SK-N-SH (cell line): Measurements from ENCODE around the gene CCDC188. TPM values are rescaled to one million over a fixed set of nuclear protein-coding genes. Genes with fewer than 3 reads are reported as not detected.

Source experiments
- CTCF ChIA-PET: fragments of 300-600, 350-600 bp; formaldehyde crosslinking; extraction: SDS; loops from one replicate; lab custom pipeline; 2021; lab: Yijun Ruan, JAX
- POLR2A ChIA-PET: fragments of 350-600 bp; sonication (Branson Sonifier 250); formaldehyde crosslinking; extraction: SDS; loops from one replicate; lab custom pipeline; 2020; ENCODE audit warnings: antibody characterized with exemption, inconsistent platforms; lab: Yijun Ruan, JAX
- DNase-seq: peaks from one replicate; pipeline ENCODE4 v3.0.0; 2012
- H2AFZ ChIP-seq: fragments of 200-600 bp; sonication (generic); 2 replicates; pipeline ENCODE4 v1.8.1; 2016; ENCODE audit warnings: antibody characterized with exemption, mild to moderate bottlenecking, low read depth
- H3F3A ChIP-seq: fragments of 200-600 bp; sonication (generic); replicated peaks from 2 replicates; pipeline ENCODE3; 2016; ENCODE audit warnings: antibody characterized with exemption, mild to moderate bottlenecking; ENCODE audit not compliant: insufficient read depth
- H3K27ac ChIP-seq, 2 experiments: fragments of 200-500 bp in 1 of 2; fragments of 200-600 bp in 1 of 2; sonication (Bioruptor generic) in 1 of 2; sonication (generic), shearing (Covaris generic) in 1 of 2; 2 replicates each; pipeline versions ENCODE4 v1.5.1 to v1.6.1; 2014 to 2016; ENCODE audit warnings: low read depth in 2 of 2, inconsistent platforms in 1 of 2, low read length in 1 of 2, mild to moderate bottlenecking in 1 of 2, mixed read lengths in 1 of 2
- H3K27me3 ChIP-seq: fragments of 200-600 bp; sonication (generic), shearing (Covaris generic); 2 replicates; pipeline ENCODE4 v1.6.1; 2016; ENCODE audit warnings: mixed run types; ENCODE audit not compliant: insufficient read depth
- H3K36me3 ChIP-seq, 2 experiments: fragments of 200-500 bp in 1 of 2; fragments of 200-600 bp in 1 of 2; sonication (Bioruptor generic) in 1 of 2; sonication (generic) in 1 of 2; replicated peaks in 1 of 2; 2 replicates each; pipeline versions ENCODE3 to v1.5.1; 2014 to 2016; ENCODE audit warnings: low read length in 1 of 2, mild to moderate bottlenecking in 1 of 2; ENCODE audit not compliant: insufficient read depth in 2 of 2, control insufficient read depth in 1 of 2
- H3K4me1 ChIP-seq, 2 experiments: fragments of 200-500 bp in 1 of 2; fragments of 200-600 bp in 1 of 2; sonication (Bioruptor generic) in 1 of 2; sonication (generic), shearing (Covaris generic) in 1 of 2; 2 replicates each; pipeline versions ENCODE4 v1.5.1 to v1.6.1; 2014 to 2016; ENCODE audit warnings: low read depth in 1 of 2, low read length in 1 of 2, mixed run types in 1 of 2; ENCODE audit not compliant: insufficient read depth in 2 of 2, control insufficient read depth in 1 of 2
- H3K4me2 ChIP-seq: fragments of 200-600 bp; sonication (generic), shearing (Covaris generic); 2 replicates; pipeline ENCODE4 v1.6.1; 2017; ENCODE audit warnings: mixed run types
- H3K4me3 ChIP-seq, 2 experiments: fragments of 200-500 bp in 1 of 2; fragments of 200-600 bp in 1 of 2; sonication (Bioruptor generic) in 1 of 2; sonication (generic), shearing (Covaris generic) in 1 of 2; 2 replicates each; pipeline versions ENCODE4 v1.5.1 to v1.8.1; 2014 to 2016; ENCODE audit warnings: low read depth in 2 of 2, inconsistent platforms in 1 of 2, low read length in 1 of 2, mild to moderate bottlenecking in 1 of 2, mixed read lengths in 1 of 2, moderate library complexity in 1 of 2
- H3K79me2 ChIP-seq: fragments of 200-600 bp; sonication (generic); 2 replicates; pipeline ENCODE4 v1.8.1; 2017; ENCODE audit warnings: mild to moderate bottlenecking; ENCODE audit not compliant: insufficient read depth
- H3K9ac ChIP-seq: fragments of 200-600 bp; sonication (generic); 2 replicates; pipeline ENCODE4 v1.6.1; 2017; ENCODE audit warnings: mixed run types
- H3K9me2 ChIP-seq: fragments of 200-600 bp; sonication (generic); 2 replicates; pipeline ENCODE4 v1.6.1; 2017; ENCODE audit warnings: mixed run types
- H3K9me3 ChIP-seq: fragments of 200-600 bp; sonication (generic); 2 replicates; pipeline ENCODE4 v1.6.1; 2017; ENCODE audit warnings: mixed run types, mild to moderate bottlenecking, moderate library complexity
- H4K20me1 ChIP-seq: fragments of 200-600 bp; sonication (generic); 2 replicates; pipeline ENCODE4 v1.6.1; 2017; ENCODE audit warnings: mild to moderate bottlenecking, mixed run types; ENCODE audit not compliant: insufficient read depth
- CHD2 ChIP-seq: fragments of 150-350 bp; IDR thresholded peaks from 2 replicates; pipeline ENCODE4 v1.6.1; 2018; ENCODE audit warnings: low read length; ENCODE audit not compliant: partially characterized antibody
- CTCF ChIP-seq: fragments of 200-600 bp; sonication (generic); IDR thresholded peaks from 2 replicates; pipeline ENCODE4 v1.6.1; 2017; ENCODE audit warnings: antibody characterized with exemption, mild to moderate bottlenecking, moderate library complexity
- EZH2phosphoT487 ChIP-seq: fragments of 200-600 bp; sonication (generic); IDR thresholded peaks from 2 replicates; pipeline ENCODE4 v1.6.1; 2017; ENCODE audit warnings: low read depth, mixed run types, mild to moderate bottlenecking, antibody characterized with exemption, moderate library complexity, borderline replicate concordance
- FOXJ3 ChIP-seq: sonication (generic); formaldehyde crosslinking; IDR thresholded peaks from 2 replicates; pipeline ENCODE4 v1.5.1; 2020; ENCODE audit warnings: mild to moderate bottlenecking, missing genetic modification reagents
- FOXM1 ChIP-seq: IDR thresholded peaks from 2 replicates; pipeline ENCODE4 v1.4.0; 2012; ENCODE audit warnings: low read depth, mild to moderate bottlenecking
- GABPA ChIP-seq: IDR thresholded peaks from 2 replicates; pipeline ENCODE4 v1.4.0; 2012; ENCODE audit warnings: low read depth, mild to moderate bottlenecking
- GATA2 ChIP-seq: sonication (generic); formaldehyde crosslinking; IDR thresholded peaks from 2 replicates; pipeline ENCODE4 v1.5.0; 2020; ENCODE audit warnings: mild to moderate bottlenecking, missing genetic modification reagents
- IRF3 ChIP-seq: fragments of 150-350 bp; IDR thresholded peaks from 2 replicates; pipeline ENCODE4 v1.6.1; 2016; ENCODE audit warnings: mild to moderate bottlenecking, low read depth, low read length
- JUND ChIP-seq: IDR thresholded peaks from 2 replicates; pipeline ENCODE4 v1.4.0; 2012
- MXI1 ChIP-seq: IDR thresholded peaks from 2 replicates; pipeline ENCODE4 v1.6.1; 2012; ENCODE audit warnings: mild to moderate bottlenecking, low read depth, low read length, improper control_type of control experiment
- NFIC ChIP-seq: IDR thresholded peaks from 2 replicates; pipeline ENCODE4 v1.4.0; 2012; ENCODE audit warnings: borderline replicate concordance
- PBX3 ChIP-seq: IDR thresholded peaks from 2 replicates; pipeline ENCODE4; 2012
- POLR2AphosphoS5 ChIP-seq: IDR thresholded peaks from 2 replicates; pipeline ENCODE4 v1.6.1; 2012; ENCODE audit warnings: low read depth, low read length
- RXRA ChIP-seq: IDR thresholded peaks from 2 replicates; pipeline ENCODE4 v1.4.0; 2012; ENCODE audit warnings: low read depth, mild to moderate bottlenecking, borderline replicate concordance
- TCF12 ChIP-seq: IDR thresholded peaks from 2 replicates; pipeline ENCODE4 v1.4.0; 2012
- TEAD4 ChIP-seq: IDR thresholded peaks from 2 replicates; pipeline ENCODE4 v1.4.0; 2012; ENCODE audit warnings: mild to moderate bottlenecking, borderline replicate concordance; ENCODE audit not compliant: insufficient read depth
- USF1 ChIP-seq: IDR thresholded peaks from 2 replicates; pipeline ENCODE4 v1.4.0; 2012; ENCODE audit warnings: low read depth, borderline replicate concordance
- USF2 ChIP-seq: fragments of 150-350 bp; IDR thresholded peaks from 2 replicates; pipeline ENCODE4 v1.6.1; 2017; ENCODE audit warnings: antibody characterized with exemption, low read length, low read depth, borderline replicate concordance
- YY1 ChIP-seq: IDR thresholded peaks from 2 replicates; pipeline ENCODE4 v1.4.0; 2012; ENCODE audit warnings: low read depth, mild to moderate bottlenecking
- ZBTB33 ChIP-seq: IDR thresholded peaks from 2 replicates; pipeline ENCODE4 v1.4.0; 2012; ENCODE audit warnings: low read depth, borderline replicate concordance
- WGBS: methylation state at CpG from one replicate; pipeline ENCODE4 v1.1.6; 2017; ENCODE audit warnings: low lambda C conversion rate; 5-methylcytosine and 5-hydroxymethylcytosine counted together
- polyA plus RNA-seq, 3 experiments: library from polyadenylated mRNA; depleted of rRNA; stranded (reverse); fragments of >200 nt; gene quantifications; 2 replicates each; pipeline ENCODE4 v1.2.3, GENCODE V29; 2012

Gene CCDC188
- polyA plus RNA-seq, 1 of the 3 experiments (the other 2 are of a cell fraction): 21.1 TPM

GRCh38 chr22:20106205-20106848 is 44.5 kb downstream of the CCDC188 start:
- H3K9me3 ChIP-seq: no peaks in the 10 kb centered on the region
- peaks cover 39% of the 10 kb centered on the region for H3K79me2 ChIP-seq
- no peak for DNase-seq
- no peak overlapping the region for H3K4me2 ChIP-seq
- TF ChIP-seq EZH2phosphoT487: no peak
- TF ChIP-seq TEAD4: no peak
- no peak for TF ChIP-seq USF1
- no peak for TF ChIP-seq IRF3
- no peak for TF ChIP-seq TCF12
- TF ChIP-seq MXI1: no peak
- no peak for TF ChIP-seq JUND
- TF ChIP-seq FOXJ3 (CRISPR knock-in tag): no peak
- TF ChIP-seq RXRA: no peak
- TF ChIP-seq CTCF: no peak
- no peak for TF ChIP-seq PBX3
- no peak for TF ChIP-seq NFIC
- no peak for TF ChIP-seq YY1
- no peak for TF ChIP-seq ZBTB33
- no peak for TF ChIP-seq POLR2AphosphoS5
- TF ChIP-seq USF2: no peak
- no peak for TF ChIP-seq FOXM1
- no peak for TF ChIP-seq CHD2
- TF ChIP-seq GABPA: no peak
- TF ChIP-seq GATA2 (CRISPR knock-in tag): no peak
- ChIA-PET POLR2A (no interaction called here), CTCF (interaction anchor here (0.6 to 1.3 kb wide), 2 partner anchors 12 to 23 kb away, joined by 3 to 7 read pairs; no protein-coding TSS in a partner anchor)
- peaks cover 33 to 91% of the 10 kb centered on the region in 2 experiments for H3K36me3 ChIP-seq
- H3K4me1 ChIP-seq: no peaks in the 10 kb centered on the region; a peak in 1 of 4 replicates
- no peak overlapping the region for H3K9ac ChIP-seq
- H4K20me1 ChIP-seq: peaks cover 26% of the 10 kb centered on the region; the same call in 1 of the 2 replicates
- WGBS: 88% methylated on average over 12 of the region's 20 CpGs
- H3K4me3 ChIP-seq: no peak overlapping the region
- no peaks in the 10 kb centered on the region for H3K27me3 ChIP-seq
- no peak overlapping the region; a peak in 1 of 4 replicates for H3K27ac ChIP-seq
- H3K9me2 ChIP-seq: no peaks in the 10 kb centered on the region
- no peak overlapping the region for H2AFZ ChIP-seq
- H3F3A ChIP-seq: peaks cover 17% of the 10 kb centered on the region
